Transverse colon (tissue), 4 donors: ENCODE measurements around the gene CCDC167. TPM values are rescaled to one million over a fixed set of nuclear protein-coding genes. Genes with fewer than 3 reads are reported as not detected.
"Not testable (repeated sequence)": the region's sequence is repeated elsewhere in the genome, so short reads cannot be mapped to it uniquely, and the experiment has no call there.

ENCODE experiments used
- DNase-seq: peaks from one replicate; pipeline ENCODE4 v3.0.0-alpha.2; 2019
- H3K27ac ChIP-seq, 4 donors: fragments of 200-600 bp; sonication (generic); 2 replicates each; pipeline ENCODE4 v1.5.1; 2016 to 2018; ENCODE audit warnings: inconsistent platforms in 4 of 4
- H3K27me3 ChIP-seq: fragments of 200-600 bp; sonication (generic); 2 replicates; pipeline ENCODE4 v1.5.1; 2017; ENCODE audit warnings: inconsistent platforms
- H3K36me3 ChIP-seq, 4 donors: fragments of 200-600 bp; sonication (generic); 2 replicates each; pipeline ENCODE4 v1.5.1; 2017 to 2019; ENCODE audit warnings: inconsistent platforms in 4 of 4
- H3K4me1 ChIP-seq, 4 donors: fragments of 200-600 bp; sonication (generic); 2 replicates each; pipeline ENCODE4 v1.5.1; 2017 to 2020; ENCODE audit warnings: inconsistent platforms in 4 of 4
- H3K4me3 ChIP-seq, 4 donors: fragments of 200-600 bp; sonication (generic); 1 replicate in 1 of 4; 2 replicates in 3 of 4; pipeline versions ENCODE4 v1.5.1 to v1.6.1; 2017 to 2019; ENCODE audit warnings: inconsistent platforms in 4 of 4
- H3K9me3 ChIP-seq, 2 donors: fragments of 200-600 bp; sonication (generic); 2 replicates each; pipeline ENCODE4 v1.5.1; 2017 to 2019; ENCODE audit warnings: inconsistent platforms in 2 of 2
- EP300 ChIP-seq: sonication (generic); formaldehyde crosslinking; IDR thresholded peaks from one replicate; pipeline ENCODE4 v1.6.1; 2017; ENCODE audit warnings: antibody characterized with exemption, low read depth
- POLR2A ChIP-seq: fragments of 450-650 bp; IDR thresholded peaks from one replicate; pipeline ENCODE4 v1.6.1; 2016; ENCODE audit warnings: antibody characterized with exemption, mild to moderate bottlenecking, moderate library complexity
- POLR2AphosphoS5 ChIP-seq, 3 donors: sonication (generic); formaldehyde crosslinking; IDR thresholded peaks; one replicate each; pipeline ENCODE4 v1.6.1; 2016; ENCODE audit warnings: antibody characterized with exemption in 3 of 3
- WGBS, 2 donors: methylation state at CpG; one replicate each; pipeline ENCODE4 v1.1.5; 2018; ENCODE audit warnings: low coverage in 1 of 2; 5-methylcytosine and 5-hydroxymethylcytosine counted together
- in situ Hi-C, 4 donors: fragments of 200-750 bp; cut with MboI; loops; one replicate each; pipeline versions ENCODE4 v1.15.0 to v1.15.1; 2017; ENCODE audit warnings: low sequenced_read_pairs in 3 of 4, low pct_ligation_motif_present in 1 of 4, low pct_unique_long_range_greater_than_20kb in 1 of 4
- intact Hi-C: fragments of 100-400 bp; cut with DNase I; formaldehyde crosslinking; loops from one replicate; pipeline ENCODE4 v1.15.1; 2023; ENCODE audit warnings: low total_unique reads
- total RNA-seq, 4 donors: library from RNA; depleted of rRNA; stranded (reverse); fragments of >200 nt; gene quantifications; one replicate each; pipeline ENCODE4 v1.1.0, GENCODE V29; 2016
- TF ChIP-seq, protein P1 (sequence below), 5 experiments: fragments of 200-600 bp in 3 of 5; fragments of 450-650 bp in 2 of 5; sonication (generic) in 3 of 5; IDR thresholded peaks; 1 replicate in 2 of 5; 2 replicates in 3 of 5; pipeline ENCODE4 v1.5.1; 2016 to 2017; ENCODE audit warnings: antibody characterized with exemption in 5 of 5, inconsistent platforms in 3 of 5, mild to moderate bottlenecking in 2 of 5, moderate library complexity in 1 of 5

CCDC167 gene
- total RNA-seq, 4 donors from 2014 or later = 16.9 to 21.8 TPM; not detected in 2

DNA sequence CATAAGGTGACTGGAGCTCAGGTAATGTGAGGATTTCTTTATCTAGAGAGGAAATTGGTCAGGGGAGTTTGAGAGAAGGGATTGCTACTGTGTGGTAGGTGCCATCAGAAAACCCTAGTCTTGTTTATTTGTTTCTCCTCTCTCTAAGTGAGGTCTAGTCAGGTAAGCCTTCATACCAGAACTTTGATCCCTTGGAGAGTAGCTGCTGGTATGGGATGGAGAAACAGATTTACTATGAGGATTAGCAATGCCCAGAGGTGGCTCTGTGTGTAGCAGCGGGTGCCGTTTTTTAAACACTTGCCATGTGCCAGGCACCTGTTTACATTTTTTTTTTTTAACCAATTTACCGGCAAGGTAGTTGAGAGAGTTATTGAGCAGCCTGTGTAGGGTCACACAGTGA lies 47.2 kb downstream of the CCDC167 start:
- 88 to 93% methylated on average over 2 to 3 of the region's 3 CpGs for WGBS, 2 donors
- Histone ChIP-seq H3K27me3 (no peaks in the 10 kb centered on the region), H3K4me1 (peaks cover 6 to 15% (median 10%) of the 10 kb centered on the region in 4 donors), H3K27ac (peak overlapping the region; percentile 35 to 76 (median 67)), H3K4me3 (no peak overlapping the region), H3K36me3 (peaks cover 0 to 25% (median 11%) of the 10 kb centered on the region in 4 donors), H3K9me3 (no peaks in the 10 kb centered on the region)
- intact Hi-C loops (no loop called here), in situ Hi-C loops (no loop called here)
- no peak for DNase-seq
- TF ChIP-seq EP300 = no peak
- no peak for TF ChIP-seq POLR2AphosphoS5 (IDR thresholded peaks at IDR 0.05)
- TF ChIP-seq, protein P1, sequence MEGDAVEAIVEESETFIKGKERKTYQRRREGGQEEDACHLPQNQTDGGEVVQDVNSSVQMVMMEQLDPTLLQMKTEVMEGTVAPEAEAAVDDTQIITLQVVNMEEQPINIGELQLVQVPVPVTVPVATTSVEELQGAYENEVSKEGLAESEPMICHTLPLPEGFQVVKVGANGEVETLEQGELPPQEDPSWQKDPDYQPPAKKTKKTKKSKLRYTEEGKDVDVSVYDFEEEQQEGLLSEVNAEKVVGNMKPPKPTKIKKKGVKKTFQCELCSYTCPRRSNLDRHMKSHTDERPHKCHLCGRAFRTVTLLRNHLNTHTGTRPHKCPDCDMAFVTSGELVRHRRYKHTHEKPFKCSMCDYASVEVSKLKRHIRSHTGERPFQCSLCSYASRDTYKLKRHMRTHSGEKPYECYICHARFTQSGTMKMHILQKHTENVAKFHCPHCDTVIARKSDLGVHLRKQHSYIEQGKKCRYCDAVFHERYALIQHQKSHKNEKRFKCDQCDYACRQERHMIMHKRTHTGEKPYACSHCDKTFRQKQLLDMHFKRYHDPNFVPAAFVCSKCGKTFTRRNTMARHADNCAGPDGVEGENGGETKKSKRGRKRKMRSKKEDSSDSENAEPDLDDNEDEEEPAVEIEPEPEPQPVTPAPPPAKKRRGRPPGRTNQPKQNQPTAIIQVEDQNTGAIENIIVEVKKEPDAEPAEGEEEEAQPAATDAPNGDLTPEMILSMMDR (IDR thresholded peaks at IDR 0.05) = no peak
- no peak for TF ChIP-seq POLR2A

DNA sequence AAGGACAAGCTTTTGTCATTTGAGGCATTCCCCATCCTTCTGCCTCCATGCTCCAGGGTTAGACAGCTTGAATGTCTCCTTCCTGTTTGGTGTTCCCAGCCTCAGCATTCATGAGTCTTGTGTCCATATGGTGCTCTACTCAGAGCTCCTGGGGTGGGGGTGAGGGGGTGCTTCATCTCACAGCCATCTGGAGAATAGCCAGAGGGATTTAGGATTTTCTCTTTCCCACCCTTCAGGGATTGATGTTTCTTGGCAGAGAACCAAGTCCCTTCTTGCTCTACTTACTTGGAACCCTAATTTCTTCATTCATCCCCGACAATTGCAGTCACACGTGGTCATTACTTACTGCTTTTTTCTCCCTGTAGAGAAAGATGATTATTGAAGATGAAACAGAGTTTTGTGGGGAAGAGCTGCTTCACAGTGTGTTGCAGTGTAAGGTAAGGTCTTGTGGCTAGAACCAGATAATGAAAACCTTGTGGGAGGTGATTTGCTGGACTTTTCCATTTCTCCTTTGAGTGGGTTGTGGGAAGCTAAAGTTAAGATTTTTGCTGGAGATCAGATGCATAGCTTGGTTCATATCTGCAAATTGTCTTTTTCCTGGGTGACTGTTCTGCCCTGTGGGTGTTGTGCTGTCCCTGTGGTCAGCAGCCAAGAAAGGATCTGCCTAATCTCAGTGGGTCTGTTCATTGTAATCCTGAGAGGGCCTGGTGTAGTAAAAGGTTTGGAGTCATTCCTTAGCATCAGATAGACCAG lies 48.1 kb downstream of the CCDC167 start:
- Histone ChIP-seq H3K36me3 (peaks cover 0 to 34% (median 14%) of the 10 kb centered on the region in 4 donors), H3K27me3 (no peaks in the 10 kb centered on the region), H3K4me1 (peaks cover 6 to 15% (median 10%) of the 10 kb centered on the region in 4 donors), H3K9me3 (no peaks in the 10 kb centered on the region), H3K4me3 (no peak overlapping the region), H3K27ac (peak overlapping the region in 3 of 4 donors; percentile 35 to 76 (median 75))
- TF ChIP-seq POLR2AphosphoS5 (IDR thresholded peaks at IDR 0.05) (peak in 2 of 3 donors; percentile 17 to 81), POLR2A (no peak)
- WGBS, 2 donors = 72% methylated on average over 2 of the region's 2 CpGs; no CpG with 5 or more reads in 1 of the 2 donors
- in situ Hi-C loops = no loop called here
- intact Hi-C loops = no loop called here
- DNase-seq = no peak

DNA sequence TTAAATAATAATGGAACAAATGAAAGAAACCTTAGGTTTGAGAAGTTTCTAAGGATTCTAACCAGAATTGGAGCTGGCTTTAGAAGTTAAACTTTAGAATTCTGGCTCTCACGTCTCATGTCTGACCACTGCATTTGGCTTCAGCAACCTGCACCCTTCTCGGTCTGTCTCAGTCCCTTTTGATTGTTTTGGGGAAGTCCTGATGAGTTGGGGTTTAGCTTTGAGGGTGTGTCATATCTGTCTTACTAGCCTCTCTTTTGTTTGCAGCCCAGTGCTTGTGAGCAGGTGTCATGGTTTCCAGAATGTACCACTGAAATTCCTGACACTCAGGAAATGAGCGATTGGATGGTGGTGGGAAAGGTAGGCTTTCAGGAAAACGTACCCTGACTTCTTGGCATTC lies 49.7 kb downstream of the CCDC167 start:
- H3K36me3 ChIP-seq = peaks cover 0 to 47% (median 22%) of the 10 kb centered on the region in 4 donors
- in situ Hi-C loops = no loop called here

DNA sequence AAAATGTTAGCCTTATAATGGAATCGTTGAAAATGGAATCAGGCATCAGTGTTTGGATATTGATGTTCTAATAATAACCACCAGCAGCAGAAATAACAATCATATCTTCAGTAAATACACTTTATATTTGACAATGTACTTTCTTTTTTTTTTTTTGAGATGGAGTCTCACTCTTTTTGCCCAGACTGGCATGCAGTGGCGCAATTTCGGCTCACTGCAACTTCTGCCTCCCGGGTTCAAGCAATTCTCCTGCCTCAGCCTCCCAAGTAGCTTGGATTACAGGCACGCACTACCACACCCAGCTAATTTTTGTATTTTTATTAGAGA lies 56.5 kb downstream of the CCDC167 start:
- Histone ChIP-seq H3K4me3 (peak overlapping the region in 2 of 4 donors; percentile 4 to 28), H3K36me3 (peaks cover 0 to 32% (median 14%) of the 10 kb centered on the region in 4 donors), H3K4me1 (peaks cover 0 to 15% (median 5%) of the 10 kb centered on the region in 4 donors), H3K27ac (peak overlapping the region; percentile 48 to 57 (median 54))
- 73 to 84% methylated on average over 4 to 5 of the region's 5 CpGs for whole genome bisulfite sequencing, 2 donors
- DNase-seq, intact Hi-C loops, H3K27me3 ChIP-seq, H3K9me3 ChIP-seq, in situ Hi-C loops: not testable (repeated sequence)

More for the DNA sequence above, 49.7 kb downstream of the CCDC167 start:
- H3K27me3 ChIP-seq = no peaks in the 10 kb centered on the region
- 83 to 88% methylated on average over 4 of the region's 4 CpGs for WGBS, 2 donors
- H3K9me3 ChIP-seq = no peaks in the 10 kb centered on the region
- peaks cover 2 to 12% (median 7%) of the 10 kb centered on the region in 4 donors for H3K4me1 ChIP-seq
- intact Hi-C loops = no loop called here
- TF ChIP-seq, protein P1 (IDR thresholded peaks at IDR 0.05) = no peak
- TF ChIP-seq POLR2AphosphoS5 (IDR thresholded peaks at IDR 0.05) (no peak), EP300 (no peak), POLR2A (no peak)
- no peak overlapping the region for H3K27ac ChIP-seq
- DNase-seq = no peak
- no peak overlapping the region for H3K4me3 ChIP-seq

DNA sequence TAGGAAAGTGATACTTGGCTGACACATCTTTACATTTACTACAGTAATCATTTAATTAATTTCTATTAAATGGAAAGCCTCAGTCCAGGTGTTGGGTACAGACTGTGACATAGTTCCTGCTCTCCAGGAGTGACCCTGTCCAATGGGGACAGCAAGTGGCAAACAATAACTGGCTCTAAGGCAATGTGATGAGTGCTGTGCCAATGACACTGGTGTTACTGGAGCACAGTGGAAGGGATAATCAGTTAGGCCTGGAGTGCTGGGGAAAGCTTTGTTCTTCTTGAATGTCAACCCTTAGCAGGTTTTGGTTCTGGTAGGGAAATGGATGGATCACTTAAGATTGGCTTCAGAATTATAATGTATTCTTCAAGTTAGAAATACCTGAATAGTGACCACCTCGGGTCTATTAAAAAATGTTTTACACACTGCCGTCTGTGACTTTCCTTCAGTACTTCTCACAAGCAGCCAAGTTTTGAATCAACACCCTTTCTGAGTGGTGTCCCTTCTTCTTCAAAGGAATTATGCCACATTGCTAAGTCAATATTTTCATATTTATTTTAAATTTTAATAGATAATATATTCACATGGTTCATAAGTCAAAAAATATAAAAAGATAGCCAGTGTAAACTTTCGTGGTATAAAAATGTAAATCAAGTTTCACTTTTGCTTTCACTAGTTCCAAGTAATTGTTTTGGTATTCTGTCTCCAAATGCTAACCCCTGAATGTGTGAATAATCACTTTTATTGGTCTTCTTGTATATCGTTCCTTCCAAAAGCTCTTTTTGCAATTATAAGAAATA lies 57.1 kb downstream of the CCDC167 start:
- in situ Hi-C loops = no loop called here
- H3K9me3 ChIP-seq = no peaks in the 10 kb centered on the region
- peaks cover 0 to 15% (median 5%) of the 10 kb centered on the region in 4 donors for H3K4me1 ChIP-seq
- intact Hi-C loops = no loop called here
- H3K4me3 ChIP-seq = peak overlapping the region in 2 of 4 donors; percentile 4 to 28
- H3K27me3 ChIP-seq = no peaks in the 10 kb centered on the region
- H3K36me3 ChIP-seq = peaks cover 0 to 37% (median 15%) of the 10 kb centered on the region in 4 donors
- 11 to 28% methylated on average over 4 of the region's 4 CpGs for WGBS, 2 donors
- no peak for DNase-seq
- peak overlapping the region; percentile 48 to 57 (median 54) for H3K27ac ChIP-seq
- no peak for TF ChIP-seq POLR2AphosphoS5 (IDR thresholded peaks at IDR 0.05)
